HFFc6 (cell line): ENCODE measurements around the gene KIF25. TPM values are rescaled to one million over a fixed set of nuclear protein-coding genes. Genes with fewer than 3 reads are reported as not detected.

ENCODE experiments used
- DNase-seq: peaks from one replicate; pipeline ENCODE4 v3.0.0-alpha.2; 2018
- H3K27ac Mint-ChIP-seq: 2 replicates; pipeline ENCODE4 v1.8.0; 2020; ENCODE audit warnings: mild to moderate bottlenecking, mixed read lengths
- H3K27me3 Mint-ChIP-seq: 2 replicates; pipeline ENCODE4 v1.8.0; 2021; ENCODE audit warnings: mild to moderate bottlenecking, moderate library complexity, mixed read lengths; ENCODE audit not compliant: insufficient read depth
- H3K36me3 Mint-ChIP-seq: 2 replicates; pipeline ENCODE4 v1.8.0; 2021; ENCODE audit warnings: low read depth, mixed read lengths
- H3K4me1 Mint-ChIP-seq: 2 replicates; pipeline ENCODE4 v1.8.0; 2020; ENCODE audit warnings: low read depth, mixed read lengths
- H3K4me3 Mint-ChIP-seq: 2 replicates; pipeline ENCODE4 v1.8.0; 2020; ENCODE audit warnings: mild to moderate bottlenecking, moderate library complexity, mixed read lengths
- H3K9me3 Mint-ChIP-seq: 2 replicates; pipeline ENCODE4 v1.8.0; 2020; ENCODE audit warnings: mild to moderate bottlenecking, mixed read lengths
- CTCF ChIP-seq: fragments of 200-600 bp; sonication (generic); IDR thresholded peaks from 2 replicates; pipeline ENCODE4 v1.5.0; 2021; ENCODE audit warnings: antibody characterized with exemption, mild to moderate bottlenecking
- total RNA-seq, 6 experiments: library from RNA; stranded (reverse); fragmentation: NEBNext Ultra II Directional; extraction: Animal tissue kit (Norgen Biotek cat#: 25700); gene quantifications; 2 replicates in 1 of 6; 3 replicates in 5 of 6; pipeline ENCODE4 v1.2.3, GENCODE V29; 2021

KIF25 gene
- total RNA-seq, 6 experiments from 2014 or later, result not detected

GRCh38 chr6:168058691-168059551, 61.5 kb downstream of the KIF25 start:
- no peak overlapping the region for H3K4me3 Mint-ChIP-seq
- DNase-seq, result no peak
- H3K27ac Mint-ChIP-seq, result no peak overlapping the region
- peaks cover 12% of the 10 kb centered on the region; the same call in 1 of the 2 replicates for H3K9me3 Mint-ChIP-seq
- no peaks in the 10 kb centered on the region for H3K4me1 Mint-ChIP-seq
- peaks cover 2% of the 10 kb centered on the region for H3K27me3 Mint-ChIP-seq
- no peaks in the 10 kb centered on the region for H3K36me3 Mint-ChIP-seq
- no peak for TF ChIP-seq CTCF

GRCh38 chr6:168060521-168060931, 63.1 kb downstream of the KIF25 start:
- Mint-ChIP-seq H3K9me3 (peaks cover 12% of the 10 kb centered on the region; the same call in 1 of the 2 replicates), H3K36me3 (no peaks in the 10 kb centered on the region), H3K27ac (no peak overlapping the region), H3K4me3 (no peak overlapping the region), H3K27me3 (peaks cover 2% of the 10 kb centered on the region), H3K4me1 (no peaks in the 10 kb centered on the region)
- DNase-seq, result peak; percentile 12
- TF ChIP-seq CTCF, result peak; percentile 65

GRCh38 chr6:168061269-168062210, 64.1 kb downstream of the KIF25 start:
- TF ChIP-seq CTCF, result no peak
- DNase-seq, result no peak
- Mint-ChIP-seq H3K36me3 (no peaks in the 10 kb centered on the region), H3K4me1 (no peaks in the 10 kb centered on the region), H3K27me3 (peaks cover 5% of the 10 kb centered on the region), H3K27ac (no peak overlapping the region), H3K9me3 (peaks cover 12% of the 10 kb centered on the region; the same call in 1 of the 2 replicates), H3K4me3 (no peak overlapping the region)

- no peak for TF ChIP-seq CTCF
- no peak overlapping the region for H3K27ac Mint-ChIP-seq
- H3K27me3 Mint-ChIP-seq, result peaks cover 10% of the 10 kb centered on the region
- no peaks in the 10 kb centered on the region for H3K36me3 Mint-ChIP-seq
- H3K4me3 Mint-ChIP-seq, result no peak overlapping the region
- peaks cover 12% of the 10 kb centered on the region; the same call in 1 of the 2 replicates for H3K9me3 Mint-ChIP-seq
- H3K4me1 Mint-ChIP-seq, result no peaks in the 10 kb centered on the region
- no peak for DNase-seq
Observed at GRCh38 chr6:168062346-168063289, 65.1 kb downstream of the KIF25 start.

- no peaks in the 10 kb centered on the region for H3K36me3 Mint-ChIP-seq
- peaks cover 12% of the 10 kb centered on the region; the same call in 1 of the 2 replicates for H3K9me3 Mint-ChIP-seq
- H3K27me3 Mint-ChIP-seq, result peaks cover 11% of the 10 kb centered on the region
- TF ChIP-seq CTCF, result no peak
- H3K27ac Mint-ChIP-seq, result no peak overlapping the region
- no peak for DNase-seq
- no peaks in the 10 kb centered on the region for H3K4me1 Mint-ChIP-seq
- no peak overlapping the region for H3K4me3 Mint-ChIP-seq
Observed at GRCh38 chr6:168063431-168063830, 66.0 kb downstream of the KIF25 start.
